Breast epithelium (tissue), 3 donors: ENCODE results near the gene FAM120A.

ENCODE experiments used
- POLR2A ChIP-seq: fragments of 450-650 bp; IDR thresholded peaks from one replicate; pipeline ENCODE4 v1.6.1; 2016; ENCODE audit warnings: antibody characterized with exemption, mild to moderate bottlenecking, moderate library complexity
- POLR2AphosphoS5 ChIP-seq, 3 donors: sonication (generic); formaldehyde crosslinking; IDR thresholded peaks; one replicate each; pipeline ENCODE4 v1.6.1; 2017; ENCODE audit warnings: antibody characterized with exemption in 3 of 3
- TF ChIP-seq, protein P1 (sequence below), 3 donors: fragments of 450-650 bp; IDR thresholded peaks; one replicate each; pipeline ENCODE4 v1.5.1; 2016 to 2017; ENCODE audit warnings: antibody characterized with exemption in 3 of 3, mild to moderate bottlenecking in 3 of 3, moderate library complexity in 3 of 3

DNA sequence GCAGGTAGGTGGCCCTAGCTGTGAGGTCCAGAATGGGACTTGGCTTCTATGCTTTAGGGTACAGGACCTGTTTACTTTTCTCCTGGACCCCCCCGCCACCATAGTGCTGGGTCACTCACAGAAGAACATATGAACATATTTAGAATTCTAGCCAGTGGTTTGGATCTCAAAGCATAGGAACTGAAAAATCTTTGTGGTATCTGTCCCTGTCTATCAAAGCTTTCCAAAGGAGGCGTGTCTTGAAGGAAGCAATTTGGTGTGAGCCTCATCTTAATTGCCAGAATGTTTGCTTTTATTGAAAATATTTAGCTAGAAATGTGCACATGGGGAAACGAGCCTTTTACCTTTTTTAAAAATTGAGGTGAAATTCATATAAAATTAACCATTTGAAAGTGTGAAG is 131.1 kb downstream of the FAM120A start:
- no peak for TF ChIP-seq POLR2A
- TF ChIP-seq, protein P1, sequence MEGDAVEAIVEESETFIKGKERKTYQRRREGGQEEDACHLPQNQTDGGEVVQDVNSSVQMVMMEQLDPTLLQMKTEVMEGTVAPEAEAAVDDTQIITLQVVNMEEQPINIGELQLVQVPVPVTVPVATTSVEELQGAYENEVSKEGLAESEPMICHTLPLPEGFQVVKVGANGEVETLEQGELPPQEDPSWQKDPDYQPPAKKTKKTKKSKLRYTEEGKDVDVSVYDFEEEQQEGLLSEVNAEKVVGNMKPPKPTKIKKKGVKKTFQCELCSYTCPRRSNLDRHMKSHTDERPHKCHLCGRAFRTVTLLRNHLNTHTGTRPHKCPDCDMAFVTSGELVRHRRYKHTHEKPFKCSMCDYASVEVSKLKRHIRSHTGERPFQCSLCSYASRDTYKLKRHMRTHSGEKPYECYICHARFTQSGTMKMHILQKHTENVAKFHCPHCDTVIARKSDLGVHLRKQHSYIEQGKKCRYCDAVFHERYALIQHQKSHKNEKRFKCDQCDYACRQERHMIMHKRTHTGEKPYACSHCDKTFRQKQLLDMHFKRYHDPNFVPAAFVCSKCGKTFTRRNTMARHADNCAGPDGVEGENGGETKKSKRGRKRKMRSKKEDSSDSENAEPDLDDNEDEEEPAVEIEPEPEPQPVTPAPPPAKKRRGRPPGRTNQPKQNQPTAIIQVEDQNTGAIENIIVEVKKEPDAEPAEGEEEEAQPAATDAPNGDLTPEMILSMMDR (IDR thresholded peaks at IDR 0.05), result no peak
- no peak for TF ChIP-seq POLR2AphosphoS5 (IDR thresholded peaks at IDR 0.05)
